ENCODE data around the gene PDE1A. TPM values are rescaled to one million over a fixed set of nuclear protein-coding genes. Genes with fewer than 3 reads are reported as not detected.
A peak's percentile ranks its signal among the peaks of the same experiment; 100 is the strongest.

The PDE1A gene
- total RNA-seq, 1 experiment from 2014 or later, result 3.1 TPM

DNA sequence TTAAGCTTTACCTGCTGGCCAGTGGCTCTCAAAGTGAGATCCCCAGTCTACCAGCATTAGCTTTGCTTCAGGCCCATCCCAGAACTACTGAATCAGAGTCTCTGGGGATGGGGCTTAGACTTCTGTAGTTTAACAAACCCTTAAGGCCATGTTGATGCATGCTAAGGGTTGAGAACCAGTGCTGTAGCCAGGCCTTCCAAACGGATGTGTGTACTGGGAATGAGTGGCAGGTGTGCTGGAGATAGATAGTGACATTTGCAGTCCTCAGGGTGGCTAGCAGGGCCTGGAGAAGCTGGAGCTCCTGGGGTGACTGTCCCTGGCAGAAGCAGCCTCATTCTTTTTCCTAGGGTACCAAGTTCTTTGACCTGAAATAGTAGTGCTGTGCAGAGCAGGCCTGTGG is 292.6 kb downstream of the PDE1A start:
- CTCF ChIA-PET, result no interaction called here

DNA sequence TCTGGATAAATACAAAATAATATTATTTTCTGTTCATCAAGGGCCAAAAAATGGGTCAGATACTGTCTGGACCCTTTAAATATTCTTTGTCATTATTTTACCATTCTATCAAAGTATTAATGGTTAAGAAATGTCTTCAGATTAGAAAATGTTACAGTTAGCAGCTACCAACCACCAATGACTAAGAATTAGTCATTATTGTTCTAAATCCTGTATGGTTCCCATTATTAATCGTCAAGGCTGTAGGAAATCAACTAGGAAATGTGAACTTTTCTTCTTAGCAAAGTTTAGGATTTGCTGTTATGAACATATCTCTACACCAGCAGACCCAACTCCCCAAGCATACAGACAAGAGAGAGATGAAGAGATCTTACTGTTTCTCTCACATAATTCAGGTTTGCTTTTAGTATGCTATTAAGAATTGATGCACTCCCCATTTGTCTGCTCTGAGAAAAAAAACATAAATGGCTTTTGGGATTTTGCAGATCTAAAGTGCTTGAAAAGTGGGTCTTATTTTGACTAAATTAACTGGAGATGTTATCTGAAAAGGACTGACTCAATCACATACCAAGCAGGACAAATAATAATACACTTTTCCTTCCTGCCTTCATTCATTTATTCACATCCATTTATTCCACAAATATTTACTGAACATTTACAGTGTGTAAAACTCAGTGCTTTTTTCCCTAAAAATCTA is 293.5 kb downstream of the PDE1A start:
- no peak overlapping the region for H3K27ac ChIP-seq (ENCODE audit: low read depth, low read length, poor library complexity, severe bottlenecking)
- BruUV-seq (replicated peaks), result no TSS peak
- H3K4me3 ChIP-seq (ENCODE audit: low read depth, low read length, poor library complexity, severe bottlenecking), result no peak overlapping the region
- no peaks in the 10 kb centered on the region for H3K9me3 ChIP-seq (ENCODE audit: low read depth, low read length, poor library complexity, severe bottlenecking)
- no peak for TF ChIP-seq EZH2 (IDR thresholded peaks at IDR 0.05; ENCODE audit: borderline replicate concordance, low read depth, low read length, poor library complexity, severe bottlenecking)
- TF ChIP-seq, protein P1, sequence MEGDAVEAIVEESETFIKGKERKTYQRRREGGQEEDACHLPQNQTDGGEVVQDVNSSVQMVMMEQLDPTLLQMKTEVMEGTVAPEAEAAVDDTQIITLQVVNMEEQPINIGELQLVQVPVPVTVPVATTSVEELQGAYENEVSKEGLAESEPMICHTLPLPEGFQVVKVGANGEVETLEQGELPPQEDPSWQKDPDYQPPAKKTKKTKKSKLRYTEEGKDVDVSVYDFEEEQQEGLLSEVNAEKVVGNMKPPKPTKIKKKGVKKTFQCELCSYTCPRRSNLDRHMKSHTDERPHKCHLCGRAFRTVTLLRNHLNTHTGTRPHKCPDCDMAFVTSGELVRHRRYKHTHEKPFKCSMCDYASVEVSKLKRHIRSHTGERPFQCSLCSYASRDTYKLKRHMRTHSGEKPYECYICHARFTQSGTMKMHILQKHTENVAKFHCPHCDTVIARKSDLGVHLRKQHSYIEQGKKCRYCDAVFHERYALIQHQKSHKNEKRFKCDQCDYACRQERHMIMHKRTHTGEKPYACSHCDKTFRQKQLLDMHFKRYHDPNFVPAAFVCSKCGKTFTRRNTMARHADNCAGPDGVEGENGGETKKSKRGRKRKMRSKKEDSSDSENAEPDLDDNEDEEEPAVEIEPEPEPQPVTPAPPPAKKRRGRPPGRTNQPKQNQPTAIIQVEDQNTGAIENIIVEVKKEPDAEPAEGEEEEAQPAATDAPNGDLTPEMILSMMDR (conservative IDR thresholded peaks at IDR 0.05; ENCODE audit: low read depth, low read length), result no peak
- no peaks in the 10 kb centered on the region for H3K4me1 ChIP-seq (ENCODE audit: insufficient read depth, low read length, poor library complexity, severe bottlenecking)
- no peaks in the 10 kb centered on the region for H3K27me3 ChIP-seq (replicated peaks; ENCODE audit: insufficient read depth, low read depth, low read length, poor library complexity)
- no peaks in the 10 kb centered on the region for H3K36me3 ChIP-seq (ENCODE audit: insufficient read depth, low read length, poor library complexity, severe bottlenecking)
- DNase-seq (ENCODE audit: low spot score), result no peak
- POLR2A ChIA-PET (ENCODE audit: low non-redundant PET), result no interaction called here
- intact Hi-C loops (cut with micrococcal nuclease; ENCODE audit: unreplicated experiment), result loop anchor here (5.0 kb wide), 1 partner anchor 1056 kb away; no protein-coding TSS in a partner anchor
- CTCF ChIA-PET, result no interaction called here

More for the DNA sequence above, 292.6 kb downstream of the PDE1A start:
- POLR2A ChIA-PET (ENCODE audit: low non-redundant PET), result no interaction called here
- intact Hi-C loops (cut with micrococcal nuclease; ENCODE audit: unreplicated experiment), result loop anchor here (5.0 kb wide), 1 partner anchor 1057 kb away; no protein-coding TSS in a partner anchor
- no peak for DNase-seq (ENCODE audit: low spot score)
- BruUV-seq (replicated peaks), result no TSS peak
- no peaks in the 10 kb centered on the region for H3K36me3 ChIP-seq (ENCODE audit: insufficient read depth, low read length, poor library complexity, severe bottlenecking)
- no peak overlapping the region for H3K27ac ChIP-seq (ENCODE audit: low read depth, low read length, poor library complexity, severe bottlenecking)
- no peak for TF ChIP-seq EZH2 (IDR thresholded peaks at IDR 0.05; ENCODE audit: borderline replicate concordance, low read depth, low read length, poor library complexity, severe bottlenecking)
- TF ChIP-seq, protein P1 (conservative IDR thresholded peaks at IDR 0.05; ENCODE audit: low read depth, low read length), result no peak
- no peaks in the 10 kb centered on the region for H3K9me3 ChIP-seq (ENCODE audit: low read depth, low read length, poor library complexity, severe bottlenecking)
- no peak overlapping the region for H3K4me3 ChIP-seq (ENCODE audit: low read depth, low read length, poor library complexity, severe bottlenecking)
- no peaks in the 10 kb centered on the region for H3K4me1 ChIP-seq (ENCODE audit: insufficient read depth, low read length, poor library complexity, severe bottlenecking)
- H3K27me3 ChIP-seq (replicated peaks; ENCODE audit: insufficient read depth, low read depth, low read length, poor library complexity), result no peaks in the 10 kb centered on the region

DNA sequence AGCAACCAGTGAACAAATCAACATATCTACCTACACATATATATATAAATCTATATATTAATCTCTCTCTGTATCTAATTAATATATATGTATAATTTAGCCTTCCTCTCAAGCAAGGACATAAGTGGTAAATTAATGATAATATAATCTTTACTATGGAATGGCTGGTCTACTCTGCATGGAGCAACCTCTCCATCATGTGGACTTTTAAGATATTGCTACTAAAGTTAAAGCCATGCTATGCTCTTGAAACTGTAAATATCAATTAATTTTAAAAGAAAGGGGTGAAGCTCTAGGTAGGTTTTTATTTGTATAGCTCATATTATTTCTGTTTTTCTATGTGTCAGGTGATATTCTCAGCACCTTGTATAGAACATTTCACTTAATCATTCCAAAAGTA is 294.2 kb downstream of the PDE1A start:
- H3K4me3 ChIP-seq (ENCODE audit: low read depth, low read length, poor library complexity, severe bottlenecking), result no peak overlapping the region
- intact Hi-C loops (cut with micrococcal nuclease; ENCODE audit: unreplicated experiment), result loop anchor here (5.0 kb wide), 1 partner anchor 1055 kb away; no protein-coding TSS in a partner anchor
- TF ChIP-seq, protein P1 (conservative IDR thresholded peaks at IDR 0.05; ENCODE audit: low read depth, low read length), result peak; percentile 45; the same call in 1 of the 2 replicates
- no peak for TF ChIP-seq EZH2 (IDR thresholded peaks at IDR 0.05; ENCODE audit: borderline replicate concordance, low read depth, low read length, poor library complexity, severe bottlenecking)
- ChIA-PET CTCF (no interaction called here), POLR2A (ENCODE audit: low non-redundant PET) (no interaction called here)
- no peaks in the 10 kb centered on the region for H3K4me1 ChIP-seq (ENCODE audit: insufficient read depth, low read length, poor library complexity, severe bottlenecking)
- no TSS peak for BruUV-seq (replicated peaks)
- no peak overlapping the region for H3K27ac ChIP-seq (ENCODE audit: low read depth, low read length, poor library complexity, severe bottlenecking)
- DNase-seq (ENCODE audit: low spot score), result peak; percentile 18
- H3K27me3 ChIP-seq (replicated peaks; ENCODE audit: insufficient read depth, low read depth, low read length, poor library complexity), result no peaks in the 10 kb centered on the region
- no peaks in the 10 kb centered on the region for H3K9me3 ChIP-seq (ENCODE audit: low read depth, low read length, poor library complexity, severe bottlenecking)
- H3K36me3 ChIP-seq (ENCODE audit: insufficient read depth, low read length, poor library complexity, severe bottlenecking), result no peaks in the 10 kb centered on the region
